KBM-7 (cell line): Measurements from ENCODE around the gene MALSU1.

Experiments
- DNase-seq: peaks from one replicate; pipeline ENCODE4 v3.0.0-alpha.2; 2015
- in situ Hi-C: fragments of 300-500 bp; cut with MboI; formaldehyde crosslinking; loops from 2 replicates; pipeline ENCODE4 v1.14.3; 2020; ENCODE audit warnings: low sequenced_read_pairs, low pct_unique_long_range_greater_than_20kb, mixed read lengths

The MALSU1 gene

DNA sequence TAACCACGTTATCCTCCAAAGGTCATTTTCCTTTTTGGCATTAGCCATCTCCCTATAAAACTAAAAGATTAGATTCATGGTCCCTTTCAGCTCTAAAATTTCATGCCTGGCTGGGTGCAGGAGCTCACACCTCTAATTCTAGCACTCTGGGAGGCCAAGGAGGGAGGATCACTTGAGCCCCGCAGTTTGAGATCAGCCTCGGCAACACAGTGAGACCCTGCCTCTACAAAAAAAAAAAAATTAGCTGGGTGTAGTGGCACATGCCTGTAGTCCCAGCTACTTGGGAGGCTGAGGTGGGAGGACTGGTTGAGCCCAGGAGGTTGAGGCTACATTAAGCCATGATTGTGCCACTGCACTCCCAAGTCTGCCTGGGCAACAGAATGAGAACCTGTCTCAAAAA is 57.0 kb downstream of the MALSU1 start:
- in situ Hi-C loops: no loop called here
- DNase-seq: no peak

GRCh38 chr7:23356726-23357125 is 57.6 kb downstream of the MALSU1 start:
- DNase-seq: no peak
- in situ Hi-C loops: no loop called here

DNA sequence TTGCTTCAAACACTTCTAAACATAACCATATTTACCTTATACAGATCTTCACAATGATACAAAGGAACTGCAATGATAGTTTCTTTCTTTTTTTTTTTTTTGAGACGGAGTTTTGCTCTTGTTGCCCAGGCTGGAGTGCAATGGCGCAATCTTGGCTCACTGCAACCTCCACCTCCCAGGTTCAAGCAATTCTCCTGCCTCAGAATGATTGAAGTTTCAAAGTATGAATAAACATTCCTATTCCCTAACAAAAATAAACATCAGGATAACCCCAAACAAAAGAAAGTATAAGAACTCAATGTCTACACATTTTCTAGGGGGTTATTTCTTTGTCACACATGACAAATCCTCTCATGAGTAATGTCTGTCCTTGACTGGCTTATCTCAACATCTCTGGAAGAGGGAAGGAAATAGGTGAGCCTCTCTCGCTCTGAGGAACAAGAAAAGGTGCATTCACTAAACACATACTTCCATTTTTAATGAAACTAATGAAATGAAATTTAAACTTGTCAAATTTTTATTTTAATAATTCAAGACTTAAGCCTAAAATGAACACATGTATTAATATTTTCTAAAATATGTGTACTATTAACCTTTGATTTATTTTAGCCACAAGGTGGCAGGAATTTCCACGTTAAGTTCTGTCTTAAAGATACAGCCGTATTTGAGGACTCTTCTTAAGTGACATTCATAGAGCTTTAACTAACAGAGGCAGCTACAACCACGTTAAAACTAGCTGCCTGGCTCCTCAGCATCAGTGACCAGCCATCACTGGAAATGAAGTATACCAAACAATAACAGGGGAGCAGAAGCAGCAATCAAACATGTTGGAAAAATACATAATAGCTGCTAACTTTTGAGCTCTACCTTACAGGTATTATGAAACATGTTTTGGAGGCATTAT is 58.3 kb downstream of the MALSU1 start:
- peak; percentile 52 for DNase-seq
- in situ Hi-C loops: no loop called here

GRCh38 chr7:23358152-23358674 is 59.1 kb downstream of the MALSU1 start:
- no peak for DNase-seq
- in situ Hi-C loops: no loop called here
